DMS79 treated with DMSO at 0.1 percent for 48 hours (cell line): ENCODE data around the gene GNG4.
A peak's percentile ranks its signal among the peaks of the same experiment; 100 is the strongest.

ENCODE experiments used
- DNase-seq: peaks from one replicate; lab custom pipeline; 2025; lab: John Stamatoyannopoulos, UW

Gene GNG4

DNA sequence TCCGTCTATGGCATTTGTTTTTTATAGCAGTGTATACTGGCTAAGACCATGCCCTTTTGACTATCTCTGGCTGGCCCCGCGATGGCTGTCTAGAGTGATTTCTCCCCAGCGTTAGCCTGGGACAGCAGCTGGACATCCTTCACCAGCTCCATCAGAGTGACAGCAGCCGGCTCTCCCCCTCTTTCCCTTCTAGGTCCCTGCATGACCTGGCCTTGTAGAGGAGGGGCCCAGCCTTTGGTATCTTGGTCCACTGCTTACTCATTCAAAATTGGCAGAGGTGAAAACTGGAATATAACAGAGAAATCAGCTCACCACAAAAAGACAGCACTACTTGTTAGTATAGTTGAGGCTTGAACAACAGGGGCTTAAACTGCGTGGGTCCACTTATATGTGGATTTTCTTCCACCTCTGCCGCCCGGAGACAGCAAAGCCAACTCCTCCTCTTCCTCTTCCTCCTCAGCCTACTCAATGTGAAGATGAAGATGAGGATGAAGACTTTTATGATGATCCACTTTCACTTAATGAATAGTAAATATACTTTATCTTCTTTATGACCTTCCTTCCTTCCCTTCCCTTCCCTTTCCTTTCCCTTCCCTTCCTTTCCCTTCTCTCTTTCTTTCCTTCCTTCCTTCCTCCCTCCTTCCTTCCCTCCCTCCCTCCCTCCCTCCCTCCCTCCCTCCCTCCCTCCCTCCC, 116.0 kb downstream of the GNG4 start:
- DNase-seq: no peak

DNA sequence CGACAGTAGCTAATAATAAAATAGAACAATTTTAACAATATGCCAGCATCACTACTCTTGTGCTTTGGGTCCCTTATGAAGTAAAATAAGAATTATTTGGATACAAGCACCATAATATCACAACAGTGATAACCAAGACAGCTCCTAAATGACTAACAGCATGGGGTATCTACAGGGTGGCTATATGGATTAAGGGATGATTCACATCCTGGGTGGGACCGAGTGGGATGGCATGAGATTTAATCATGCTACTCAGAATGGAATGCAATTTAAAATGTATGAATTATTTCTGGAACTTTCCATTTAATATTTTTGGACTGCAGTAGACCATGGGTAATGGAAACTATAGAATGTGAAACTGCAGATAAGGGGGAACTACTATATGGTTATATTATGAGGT, 117.2 kb downstream of the GNG4 start:
- DNase-seq: no peak

DNA sequence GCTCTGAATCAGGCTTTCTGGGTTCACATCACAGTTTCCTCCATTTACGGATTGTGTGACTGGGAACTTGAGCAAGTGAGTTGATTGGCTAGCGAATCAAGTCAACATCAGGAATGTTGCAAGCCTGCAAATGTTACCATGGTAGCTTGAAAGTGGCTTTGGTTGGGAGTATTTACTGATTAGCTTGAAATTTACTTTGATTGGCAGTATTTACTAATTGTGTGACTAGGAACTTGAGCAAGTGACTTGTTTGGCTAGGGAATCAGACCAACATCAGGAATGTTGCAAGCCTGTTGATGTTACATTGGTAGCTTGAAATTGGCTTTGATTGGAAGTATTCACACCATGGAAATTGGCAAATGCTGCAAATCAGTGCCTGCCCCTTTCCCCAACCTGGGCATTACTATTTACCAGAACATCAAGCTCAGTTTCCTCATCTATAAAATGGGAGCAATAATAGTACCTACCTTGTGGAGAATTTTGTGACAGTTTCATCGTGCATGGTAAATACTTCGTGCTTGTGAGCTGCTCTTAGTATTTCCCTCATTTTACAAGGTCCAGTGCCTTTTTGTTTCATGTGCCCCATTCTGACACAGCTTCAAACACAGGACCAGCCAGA, 122.3 kb downstream of the GNG4 start:
- no peak for DNase-seq

DNA sequence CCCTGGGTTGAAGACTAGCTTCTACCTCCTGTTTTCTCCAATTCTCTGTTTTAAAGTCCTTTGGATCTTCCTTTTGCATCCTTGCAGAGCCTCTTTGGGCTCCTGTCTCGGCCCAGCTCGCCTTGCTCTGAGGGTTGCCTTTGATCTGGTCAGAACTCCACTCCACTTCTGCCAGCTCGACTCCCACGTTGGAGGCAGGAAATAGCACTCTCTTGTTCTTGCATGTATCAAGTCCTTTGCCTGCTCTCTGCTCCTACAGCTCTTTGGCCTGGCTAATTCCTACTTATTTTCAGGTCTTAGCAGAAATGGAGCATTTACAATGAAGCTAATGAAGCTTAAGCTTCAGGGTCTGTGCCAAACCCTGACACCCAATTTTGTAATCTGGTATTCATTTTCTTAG, 124.3 kb downstream of the GNG4 start:
- DNase-seq: no peak

DNA sequence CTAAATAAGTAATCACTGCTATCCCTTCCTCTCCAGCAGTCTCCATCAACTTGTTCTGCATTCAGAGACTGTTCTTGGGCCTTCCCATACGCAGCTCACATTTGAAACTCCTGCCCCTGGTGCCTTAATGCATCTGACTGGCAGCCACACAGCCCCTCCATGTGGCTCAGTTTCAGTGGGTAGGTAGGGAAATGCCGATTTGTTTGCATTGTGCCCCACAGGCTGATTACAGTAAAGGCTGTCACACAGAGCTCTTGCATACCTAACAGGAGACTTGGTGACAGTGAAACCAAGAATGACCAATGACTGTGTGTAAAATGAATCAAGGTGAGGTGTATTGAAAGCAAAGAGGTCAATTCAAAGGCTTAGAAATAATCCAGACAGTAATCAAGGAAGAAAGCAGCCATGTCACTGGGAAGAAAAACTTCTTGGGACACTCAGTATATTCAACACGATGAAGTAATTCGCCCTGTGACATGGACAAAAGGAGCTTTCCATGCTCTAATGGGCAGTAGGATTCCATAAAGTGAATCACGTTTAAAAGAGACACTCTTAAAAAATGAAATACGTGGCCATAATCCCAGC, 132.6 kb downstream of the GNG4 start:
- no peak for DNase-seq

DNA sequence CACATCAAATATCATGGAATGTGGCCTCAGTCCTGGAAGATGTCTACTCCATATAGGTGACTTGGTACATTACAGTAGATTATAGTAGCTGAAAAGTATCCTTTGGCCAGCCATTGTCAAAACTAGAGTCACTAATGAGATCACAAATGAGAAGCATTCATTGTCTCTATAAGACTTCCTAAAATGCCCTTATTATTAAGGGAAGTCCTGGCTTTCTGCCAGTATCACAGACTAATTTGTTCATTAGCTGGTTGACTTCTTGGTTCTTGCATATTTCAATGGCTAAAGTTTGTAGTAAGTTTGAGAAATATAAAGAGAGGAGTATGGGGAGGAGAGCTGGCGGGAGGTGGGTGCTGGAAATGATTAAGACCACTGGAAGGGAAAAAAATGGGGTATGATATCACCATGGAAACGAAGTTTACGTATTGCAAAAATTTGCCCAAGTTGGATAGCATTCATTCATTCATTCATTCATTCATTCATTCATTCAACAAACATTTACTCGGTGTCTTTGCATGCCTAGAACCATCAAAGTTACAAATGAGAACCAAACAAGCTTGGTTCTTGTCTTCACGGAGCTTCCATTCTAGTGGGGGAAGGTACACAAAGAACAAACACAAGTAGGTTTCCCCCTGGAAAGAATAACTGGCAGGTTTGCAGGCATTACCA, 133.6 kb downstream of the GNG4 start:
- DNase-seq: no peak

DNA sequence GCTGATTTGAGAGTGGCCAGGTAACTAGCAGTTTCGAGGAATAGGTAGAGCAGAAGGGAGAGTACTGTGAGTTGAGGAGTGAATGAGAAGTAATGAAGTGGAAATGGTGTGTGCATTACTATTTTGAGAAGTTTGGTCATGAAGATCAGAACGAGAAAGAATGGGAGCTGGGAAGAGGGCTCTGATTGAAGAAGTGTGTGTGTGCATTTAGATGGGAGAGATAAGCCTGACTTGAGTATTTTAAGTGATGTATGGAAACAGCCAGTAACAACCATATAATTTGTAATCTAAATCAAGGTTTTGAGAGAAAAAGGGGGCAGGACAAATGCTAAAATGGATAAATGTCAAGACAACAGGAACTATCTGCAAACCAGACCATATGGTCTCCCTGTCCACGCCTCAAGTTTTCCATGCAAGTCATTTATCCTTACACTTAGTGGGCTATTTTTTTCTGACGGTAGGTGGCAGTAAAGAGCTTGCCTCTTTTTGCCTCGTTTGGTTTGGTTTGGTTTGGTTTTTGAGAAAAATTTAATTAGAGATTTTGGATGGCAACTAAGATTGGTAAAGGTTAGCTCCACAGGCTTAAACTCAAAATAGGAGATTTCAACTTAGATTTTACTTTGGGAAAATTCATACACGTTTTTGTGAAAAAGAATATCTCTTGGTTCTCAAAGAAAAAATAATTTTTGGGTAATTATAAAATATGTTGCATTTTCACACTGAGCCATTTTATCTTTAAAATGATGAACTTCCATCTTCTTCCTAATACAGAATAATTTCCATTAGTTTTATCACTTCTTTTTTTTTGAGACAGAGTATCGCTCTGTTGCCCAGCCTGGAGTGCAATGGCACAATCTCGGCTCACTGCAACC, 135.9 kb downstream of the GNG4 start:
- peak; percentile 60 for DNase-seq

DNA sequence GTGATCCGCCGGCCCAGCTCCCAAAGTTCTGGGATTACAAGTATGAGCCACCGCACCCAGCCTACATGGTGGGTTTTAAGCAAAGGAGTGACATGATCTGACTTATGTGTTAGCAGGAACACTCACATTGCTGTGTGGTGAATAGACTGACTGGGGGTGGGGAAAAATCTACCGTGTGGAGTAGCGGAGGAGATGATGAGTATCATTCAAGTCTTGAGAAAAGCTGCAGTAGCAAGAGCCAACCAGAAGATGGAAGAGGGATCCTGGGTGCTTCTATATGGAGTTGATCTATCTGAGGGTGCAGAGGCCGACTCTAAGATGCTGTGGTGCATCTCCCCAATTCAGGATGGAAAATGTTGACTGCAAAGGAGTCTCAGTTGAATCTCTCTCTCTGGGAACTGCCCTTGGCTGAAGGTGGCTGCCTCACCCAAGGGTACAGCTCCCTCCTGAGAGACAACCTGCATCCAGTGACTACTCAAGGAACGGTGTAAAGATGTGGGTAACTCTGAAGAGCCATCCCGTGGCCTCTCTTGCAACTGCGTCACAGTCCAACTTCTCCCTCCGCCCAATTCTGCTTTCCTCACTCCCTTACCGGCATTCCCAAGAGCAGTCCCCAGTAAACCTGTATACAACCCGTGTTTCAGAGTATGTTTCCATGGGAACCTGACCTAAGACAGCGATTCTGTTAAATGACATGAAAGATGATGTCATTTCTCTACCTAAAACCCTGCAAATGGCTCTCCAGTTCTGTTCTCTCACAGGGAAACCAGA, 137.9 kb downstream of the GNG4 start:
- DNase-seq: no peak

DNA sequence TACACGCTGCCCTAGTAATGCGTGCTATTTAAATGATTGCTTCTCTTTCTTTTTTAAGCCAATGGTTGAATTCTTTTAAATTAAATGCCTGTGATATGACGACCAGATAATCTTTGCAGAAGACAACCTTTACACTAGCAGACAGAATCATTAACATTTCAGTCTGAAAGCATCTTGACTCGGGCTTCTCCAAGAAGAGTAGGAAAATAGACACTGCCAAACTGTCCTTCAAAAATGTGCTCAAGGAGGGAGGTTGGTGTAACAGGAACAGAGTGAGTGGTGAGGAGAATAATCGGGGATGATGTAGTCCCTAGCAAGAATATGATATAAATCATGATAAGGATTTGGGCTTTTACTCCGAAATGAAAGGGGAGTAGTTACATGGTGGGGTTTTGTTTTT, 138.8 kb downstream of the GNG4 start:
- no peak for DNase-seq

DNA sequence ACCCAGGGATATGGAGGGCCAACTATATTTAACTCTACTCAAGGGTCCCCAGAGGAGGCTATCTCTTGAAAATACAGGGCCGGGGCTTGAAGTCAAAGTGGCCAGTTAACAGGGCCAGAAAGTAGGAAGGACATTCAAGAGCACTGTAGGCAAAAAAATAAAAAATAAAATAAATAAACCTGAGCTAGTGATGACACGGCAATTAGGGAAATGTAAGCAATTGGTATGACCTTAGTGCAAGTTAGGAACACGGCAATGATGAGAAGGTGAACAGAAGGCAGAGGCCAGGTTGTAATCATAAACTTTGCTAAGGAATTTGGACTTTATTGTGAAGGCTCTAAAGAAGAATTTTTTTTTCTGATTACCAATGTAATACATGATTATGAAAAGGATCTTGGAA, 142.0 kb downstream of the GNG4 start:
- no peak for DNase-seq

DNA sequence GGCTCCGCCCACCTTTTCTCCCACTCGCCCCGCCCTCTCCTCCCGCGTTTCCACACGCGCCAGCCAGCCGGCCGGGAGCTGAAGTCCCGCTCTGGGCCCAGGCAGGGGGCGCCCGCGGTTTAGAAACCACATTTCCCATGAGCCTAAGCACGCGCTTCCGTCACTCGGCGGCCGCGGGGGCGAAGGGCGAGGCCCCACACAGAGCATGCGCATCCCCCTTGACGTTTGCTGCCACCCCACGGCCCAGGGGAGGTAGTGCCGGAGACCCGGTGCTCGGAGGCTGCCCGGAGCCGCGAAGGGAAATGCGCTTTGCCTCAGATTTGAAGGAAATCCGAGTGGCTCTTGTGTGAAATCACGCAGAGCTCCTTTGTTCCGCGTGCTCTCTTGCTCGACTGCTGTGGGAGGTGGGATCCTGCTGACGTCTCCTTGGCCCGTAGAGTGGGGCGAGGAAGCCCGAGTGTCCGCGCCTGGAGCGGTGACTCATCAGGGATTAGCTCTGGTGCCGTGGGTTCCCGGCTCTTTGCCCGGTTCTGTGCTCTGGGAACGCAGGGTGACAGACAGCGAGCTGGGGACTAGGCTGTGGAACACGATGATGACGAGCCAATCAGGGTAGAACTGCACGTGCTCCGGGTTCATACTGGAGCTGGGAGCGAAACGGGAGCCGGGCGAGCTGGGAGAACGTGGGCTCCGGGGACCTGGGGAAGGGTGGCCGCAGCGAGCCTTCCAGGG, 144.9 kb downstream of the GNG4 start:
- peak; percentile 98 for DNase-seq

DNA sequence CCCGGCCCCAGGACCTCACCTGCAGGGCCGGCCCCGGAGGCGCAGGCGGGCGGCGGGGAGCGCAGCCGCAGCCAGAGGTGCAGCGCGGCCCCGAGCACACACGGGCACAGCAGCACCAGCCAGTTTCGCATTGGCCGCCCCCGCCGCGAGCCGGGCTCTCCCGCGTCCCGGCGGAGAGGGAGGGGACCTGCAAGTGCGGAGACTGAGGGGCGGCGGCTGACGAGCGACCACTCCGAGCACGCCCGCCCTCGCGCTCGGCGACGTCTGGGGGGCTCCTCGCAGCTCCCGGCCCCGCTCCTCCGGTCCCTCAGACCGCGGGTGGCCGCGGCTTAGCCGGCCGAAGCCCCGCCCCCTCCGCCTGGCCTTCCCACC, 145.5 kb downstream of the GNG4 start, which contains the start of gene B3GALNT2:
TSS of gene B3GALNT2 (minus strand) at position 331 of the 372 bp plus-strand sequence. CDS start at position 131, 200 bp downstream.
- DNase-seq: no peak

DNA sequence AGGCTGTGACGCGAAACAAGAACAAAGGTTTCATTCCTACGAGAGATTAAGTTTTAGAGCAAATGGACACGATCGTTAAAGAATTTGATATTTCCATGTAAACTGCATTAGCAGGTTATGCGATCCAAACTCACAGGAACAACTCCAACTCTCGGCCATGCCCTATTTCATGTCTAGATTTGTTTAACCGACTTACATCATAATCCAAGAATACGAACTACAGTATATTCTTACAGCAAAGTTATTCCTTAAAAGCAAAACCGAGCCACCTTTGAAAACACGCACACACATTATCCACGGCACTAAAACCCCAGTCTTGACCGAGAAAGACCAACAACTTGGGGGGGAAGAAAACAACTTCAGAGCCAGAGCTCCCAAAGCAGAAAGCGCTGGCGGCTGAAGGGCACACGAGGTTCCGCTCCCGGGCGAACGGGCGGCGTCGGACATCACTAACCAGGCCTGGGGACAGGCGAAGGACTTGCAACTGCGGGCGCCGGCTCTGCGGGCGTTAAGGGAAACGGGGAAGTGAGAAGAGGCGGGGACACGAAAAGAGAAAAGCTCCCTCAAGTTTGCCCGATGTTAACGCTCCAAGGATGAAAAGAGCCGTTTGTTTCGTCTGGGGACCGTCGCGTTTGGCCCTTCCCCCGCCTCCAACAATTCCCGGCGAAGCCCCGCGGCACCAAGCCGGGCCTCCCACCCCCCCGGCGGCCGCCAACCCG, 146.0 kb downstream of the GNG4 start:
- DNase-seq: peak; percentile 66

DNA sequence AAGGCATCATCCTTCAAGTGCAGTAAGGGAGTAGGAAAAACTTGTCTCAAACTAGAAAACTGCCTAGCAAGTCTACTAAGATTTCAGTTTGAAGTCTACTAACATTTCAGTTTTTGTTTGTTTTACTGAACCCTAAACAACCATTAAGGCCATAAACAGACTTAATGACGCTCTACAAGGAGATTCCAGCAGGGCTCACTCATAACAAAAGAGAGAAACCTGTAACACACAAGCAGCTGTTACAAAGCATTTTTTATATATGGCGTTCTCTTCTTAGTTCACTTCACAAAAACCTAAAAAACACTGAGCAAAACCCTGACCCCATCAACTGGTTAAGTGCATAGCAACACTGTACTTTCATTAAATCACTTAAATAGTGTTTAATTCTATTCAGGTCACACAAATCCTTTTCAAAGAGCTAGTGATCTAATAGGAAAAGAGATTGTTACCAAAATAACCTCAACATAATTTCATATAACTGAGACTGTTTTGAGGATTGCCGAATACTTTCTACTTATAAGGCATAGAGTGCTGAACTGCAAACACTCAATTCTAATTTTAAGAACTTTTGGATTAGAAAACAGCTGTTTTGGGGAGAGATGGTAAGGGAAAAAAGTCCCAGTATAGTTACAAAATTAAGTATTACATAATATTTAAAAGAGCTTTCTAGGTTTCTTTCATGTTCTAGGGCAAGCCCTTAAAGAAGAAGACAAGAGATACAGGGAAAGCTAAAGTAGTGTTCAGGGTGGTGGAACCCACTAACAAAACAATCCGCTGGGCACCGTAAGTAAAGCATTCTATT, 146.8 kb downstream of the GNG4 start:
- peak; percentile 66 for DNase-seq

DNA sequence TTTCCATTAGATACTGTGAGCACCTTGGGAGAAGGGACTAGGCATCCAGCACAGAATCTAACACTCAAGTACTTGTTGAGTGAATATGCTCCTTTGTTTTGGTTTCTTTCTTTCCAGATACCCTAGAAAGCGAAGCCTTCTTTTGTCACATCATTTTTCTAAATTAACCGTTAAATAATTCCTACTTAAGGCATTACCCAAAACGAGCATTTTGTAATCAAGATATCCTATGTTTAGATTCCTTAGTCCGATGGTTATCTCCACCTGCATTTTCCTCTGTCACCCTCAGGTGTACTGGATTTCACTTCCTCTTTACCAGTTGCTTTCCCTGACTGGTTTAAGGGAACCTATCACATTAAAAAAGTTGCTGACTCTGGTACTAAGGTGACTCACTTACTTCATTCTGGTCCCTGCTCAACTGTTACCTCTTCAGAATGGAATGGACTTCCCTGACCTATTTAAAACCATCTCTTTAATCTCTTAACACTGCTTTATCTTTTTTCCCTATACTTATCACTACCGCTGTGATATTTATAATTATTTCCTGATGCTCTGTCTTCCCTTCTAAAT, 148.5 kb downstream of the GNG4 start:
- DNase-seq: no peak
